ENCODE results near the gene LRP10. TPM values are rescaled to one million over a fixed set of nuclear protein-coding genes. Genes with fewer than 3 reads are reported as not detected.
"Not testable (repeated sequence)": the region's sequence is repeated elsewhere in the genome, so short reads cannot be mapped to it uniquely, and the experiment has no call there.

LRP10 gene
- total RNA-seq, 1 experiment from 2014 or later: 42.7 TPM

- CTCF ChIA-PET: interaction anchor here (0.6 to 2.7 kb wide), 5 partner anchors 28 to 242 kb away, joined by 3 to 12 read pairs (median 4); partner anchors contain the start of gene PRMT5
- peak overlapping the region; percentile 40 for H3K9ac ChIP-seq (ENCODE audit: low read length)
- H3K4me2 ChIP-seq (ENCODE audit: low read length): peak overlapping the region; percentile 67
- peaks cover 9 to 40% of the 10 kb centered on the region in 2 experiments for H3K4me1 ChIP-seq (ENCODE audit: control insufficient read depth in 1 of 2, insufficient read depth in 2 of 2, low read length in 2 of 2)
- RAD21 ChIA-PET (ENCODE audit: low non-redundant PET in 1 of 2, low total read pairs in 2 of 2, uncharacterized antibody in 2 of 2, unreplicated experiment in 2 of 2): interaction anchor here in 1 of 2 experiments (0.7 kb wide), 1 partner anchor 13 kb away, joined by 3 read pairs; no protein-coding TSS in a partner anchor
- TF ChIP-seq MAX (IDR thresholded peaks at IDR 0.05): peak; percentile 32; the same call in 1 of the 2 replicates
- TF ChIP-seq JUND (IDR thresholded peaks at IDR 0.05): 0 out of 2 replicates have a peak, but pooled peaks have one; percentile 15
- no peak for TF ChIP-seq REST (IDR thresholded peaks at IDR 0.05; ENCODE audit: low read depth)
- H4K20me1 ChIP-seq (ENCODE audit: insufficient read depth): no peaks in the 10 kb centered on the region
- H3K9me2 ChIP-seq (ENCODE audit: insufficient read depth): no peaks in the 10 kb centered on the region
- POLR2A ChIA-PET: no interaction called here
- H3K4me3 ChIP-seq (replicated peaks in 1 of 2; ENCODE audit: low read depth in 1 of 2, low read length in 2 of 2): 0 out of 4 replicates have a peak overlapping the region, but pooled peaks of 1 of the 2 experiments have one; percentile 13
- peak; percentile 40 for ATAC-seq
- no peaks in the 10 kb centered on the region for H3K36me3 ChIP-seq (ENCODE audit: control insufficient read depth in 1 of 2, insufficient read depth in 2 of 2, low read length in 2 of 2)
- H3K27me3 ChIP-seq (ENCODE audit: insufficient read depth, low read length): no peaks in the 10 kb centered on the region
- peak; percentile 53 for DNase-seq (ENCODE audit: low read depth, low spot score)
- peaks cover 2% of the 10 kb centered on the region for H3K79me2 ChIP-seq (ENCODE audit: insufficient read depth, low read length)
- H2AFZ ChIP-seq (ENCODE audit: low read depth, low read length, poor library complexity, severe bottlenecking): peak overlapping the region; percentile 93
- no peaks in the 10 kb centered on the region for H3K9me3 ChIP-seq (ENCODE audit: control insufficient read depth in 1 of 2, insufficient read depth in 1 of 2, low read depth in 1 of 2, low read length in 2 of 2)
- H3K27ac ChIP-seq (ENCODE audit: low read depth, low read length): 0 out of 2 replicates have a peak overlapping the region, but pooled peaks have one; percentile 4
- intact Hi-C loops (cut with micrococcal nuclease): loop anchor here (1.0 kb wide), 1 partner anchor 31 kb away; no protein-coding TSS in a partner anchor
- no TSS peak for BruUV-seq (replicated peaks)
These were observed 46.7 kb upstream of the LRP10 start for GRCh38 chr14:22824711-22825359.

- not testable (repeated sequence) for BruUV-seq (replicated peaks)
These were observed 42.4 kb upstream of the LRP10 start for GRCh38 chr14:22829076-22829660.

More at GRCh38 chr14:22829076-22829660, 42.4 kb upstream of the LRP10 start:
- peak; percentile 3; the same call in 1 of the 2 replicates for ATAC-seq
- POLR2A ChIA-PET; H4K20me1 ChIP-seq (ENCODE audit: insufficient read depth); DNase-seq (ENCODE audit: low read depth, low spot score); intact Hi-C loops (cut with micrococcal nuclease); RAD21 ChIA-PET (ENCODE audit: low non-redundant PET in 1 of 2, low total read pairs in 2 of 2, uncharacterized antibody in 2 of 2, unreplicated experiment in 2 of 2); H3K9me2 ChIP-seq (ENCODE audit: insufficient read depth); H3K27me3 ChIP-seq (ENCODE audit: insufficient read depth, low read length); H3K9me3 ChIP-seq (ENCODE audit: control insufficient read depth in 1 of 2, insufficient read depth in 1 of 2, low read depth in 1 of 2, low read length in 2 of 2): not testable (repeated sequence)
- Histone ChIP-seq H3K4me2 (ENCODE audit: low read length) (peak overlapping the region; percentile 80), H3K9ac (ENCODE audit: low read length) (peak overlapping the region; percentile 93), H3K36me3 (ENCODE audit: control insufficient read depth in 1 of 2, insufficient read depth in 2 of 2, low read length in 2 of 2) (peaks cover 11 to 12% of the 10 kb centered on the region in 2 experiments; a peak in 3 of 4 replicates), H3K27ac (ENCODE audit: low read depth, low read length) (peak overlapping the region; percentile 59), H2AFZ (ENCODE audit: low read depth, low read length, poor library complexity, severe bottlenecking) (peak overlapping the region; percentile 29), H3K4me3 (replicated peaks in 1 of 2; ENCODE audit: low read depth in 1 of 2, low read length in 2 of 2) (peak overlapping the region; percentile 92 to 95), H3K4me1 (ENCODE audit: control insufficient read depth in 1 of 2, insufficient read depth in 2 of 2, low read length in 2 of 2) (peaks cover 13 to 21% of the 10 kb centered on the region in 2 experiments), H3K79me2 (ENCODE audit: insufficient read depth, low read length) (peaks cover 17% of the 10 kb centered on the region)
- CTCF ChIA-PET: interaction anchor here (0.7 kb wide), 1 partner anchor 25 kb away, joined by 3 read pairs; no protein-coding TSS in a partner anchor
